Measurements from ENCODE around the gene TGFB1.

TGFB1 gene

DNA sequence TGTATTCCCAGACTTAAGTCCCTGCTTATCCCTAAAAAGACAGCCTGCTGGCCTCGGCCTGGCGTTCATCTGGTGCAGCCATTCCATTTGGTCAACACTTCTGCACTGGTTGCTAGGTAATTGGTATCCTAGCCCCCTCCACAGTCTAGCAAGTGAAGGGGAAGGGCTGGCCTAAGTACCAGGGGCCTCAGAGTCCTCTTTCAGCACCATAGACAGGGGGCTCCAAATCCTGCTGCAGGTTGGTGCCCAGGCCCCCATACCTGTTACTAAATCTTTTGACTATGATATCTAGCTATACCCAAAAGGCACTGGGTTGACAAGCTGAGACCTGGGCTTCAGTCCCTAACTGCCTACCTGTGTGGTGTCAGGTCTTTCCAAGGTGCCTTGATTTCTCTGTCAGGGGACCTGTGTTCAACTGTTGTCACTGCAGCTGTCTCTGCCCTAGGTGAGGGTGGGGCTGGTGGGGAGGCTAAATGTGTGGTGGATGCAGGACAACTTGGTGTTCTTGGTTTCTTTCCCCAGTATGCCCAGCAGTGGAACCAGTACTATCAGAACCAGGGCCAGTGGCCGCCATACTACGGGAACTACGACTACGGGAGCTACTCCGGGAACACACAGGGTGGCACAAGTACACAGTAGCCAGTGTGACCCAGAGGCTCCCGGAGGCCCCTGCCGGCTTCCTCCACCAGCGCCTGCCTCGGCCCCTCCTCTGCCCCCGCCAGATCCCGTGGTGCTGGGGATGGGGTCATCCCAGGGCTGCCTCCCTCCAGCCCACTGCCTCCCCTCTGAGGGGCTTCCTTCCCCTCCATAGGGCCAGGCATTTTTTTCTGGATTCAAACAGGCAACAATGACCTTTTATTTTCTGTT lies 47.6 kb downstream of the TGFB1 start:
- Histone ChIP-seq H3K36me3 (ENCODE audit: control insufficient read depth, insufficient read depth, low read length, severe bottlenecking) (peaks cover 63% of the 10 kb centered on the region), H3K4me3 (ENCODE audit: low read length) (no peak overlapping the region), H3K4me1 (ENCODE audit: control insufficient read depth, insufficient read depth, low read length) (peaks cover 19% of the 10 kb centered on the region), H3K9ac (ENCODE audit: low read length) (peak overlapping the region; percentile 9), H3K27me3 (replicated peaks; ENCODE audit: control insufficient read depth, insufficient read depth, low read length) (no peaks in the 10 kb centered on the region), H3K9me3 (ENCODE audit: control insufficient read depth, low read length) (no peaks in the 10 kb centered on the region)
- DNase-seq (ENCODE audit: low read depth): no peak

DNA sequence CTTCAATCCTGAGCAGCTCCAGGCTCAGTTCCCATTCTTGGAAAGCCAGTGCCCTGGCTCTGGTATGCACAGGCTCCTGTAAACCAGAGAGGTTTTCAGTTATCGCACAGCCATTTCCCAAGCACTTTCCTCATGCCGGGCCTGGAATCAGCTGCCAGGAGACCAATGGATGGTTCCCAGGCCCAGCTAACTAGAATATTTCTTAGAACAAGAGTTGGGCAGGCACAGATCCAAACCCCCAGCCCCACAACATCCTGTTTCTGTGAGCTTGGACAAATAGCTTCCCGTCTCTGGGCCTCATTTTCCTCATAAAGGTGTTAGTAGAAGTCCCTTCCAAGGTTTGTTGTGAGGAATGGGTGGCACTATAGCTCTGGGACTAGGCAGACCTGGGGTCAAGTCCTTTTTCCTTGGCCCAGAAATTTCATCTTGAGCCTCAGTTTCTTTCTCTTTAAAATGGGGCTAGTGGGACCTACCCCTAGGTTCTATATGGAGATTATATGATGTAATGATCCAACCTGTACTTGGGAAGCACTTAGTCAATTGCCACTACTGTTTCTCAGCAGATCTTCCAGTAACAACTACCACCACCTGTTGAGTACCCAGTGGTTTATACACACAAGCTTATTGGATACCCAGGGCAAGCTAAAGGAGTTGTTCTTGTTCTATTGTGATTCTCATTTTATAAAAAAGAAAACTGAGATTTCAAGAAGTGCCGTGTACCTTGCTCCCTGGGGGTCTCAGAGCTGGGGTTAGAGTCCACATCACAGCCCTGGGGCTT lies 48.8 kb downstream of the TGFB1 start:
- peak overlapping the region; percentile 16 for H3K9ac ChIP-seq (ENCODE audit: low read length)
- no peaks in the 10 kb centered on the region for H3K9me3 ChIP-seq (ENCODE audit: control insufficient read depth, low read length)
- no peak overlapping the region for H3K4me3 ChIP-seq (ENCODE audit: low read length)

DNA sequence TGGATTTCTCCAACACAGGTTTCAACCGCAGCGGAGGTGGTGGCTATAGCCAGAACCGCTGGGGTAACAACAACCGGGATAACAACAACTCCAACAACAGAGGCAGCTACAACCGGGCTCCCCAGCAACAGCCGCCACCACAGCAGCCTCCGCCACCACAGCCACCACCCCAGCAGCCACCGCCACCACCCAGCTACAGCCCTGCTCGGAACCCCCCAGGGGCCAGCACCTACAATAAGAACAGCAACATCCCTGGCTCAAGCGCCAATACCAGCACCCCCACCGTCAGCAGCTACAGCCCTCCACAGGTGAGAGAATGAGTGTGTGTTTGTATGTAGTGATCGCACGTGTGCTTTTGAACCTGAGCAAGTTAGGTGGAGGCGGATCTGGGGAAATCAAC lies 49.8 kb downstream of the TGFB1 start:
- DNase-seq (ENCODE audit: low read depth): no peak
- H3K36me3 ChIP-seq (ENCODE audit: control insufficient read depth, insufficient read depth, low read length, severe bottlenecking): peaks cover 77% of the 10 kb centered on the region
- no peaks in the 10 kb centered on the region for H3K27me3 ChIP-seq (replicated peaks; ENCODE audit: control insufficient read depth, insufficient read depth, low read length)
- H3K9ac ChIP-seq (ENCODE audit: low read length): no peak overlapping the region
- H3K4me1 ChIP-seq (ENCODE audit: control insufficient read depth, insufficient read depth, low read length): peaks cover 21% of the 10 kb centered on the region
- H3K4me3 ChIP-seq (ENCODE audit: low read length): no peak overlapping the region
- H3K9me3 ChIP-seq (ENCODE audit: control insufficient read depth, low read length): no peaks in the 10 kb centered on the region

More for the DNA sequence above, 48.8 kb downstream of the TGFB1 start:
- H3K36me3 ChIP-seq (ENCODE audit: control insufficient read depth, insufficient read depth, low read length, severe bottlenecking): peaks cover 76% of the 10 kb centered on the region
- no peak for DNase-seq (ENCODE audit: low read depth)
- no peaks in the 10 kb centered on the region for H3K27me3 ChIP-seq (replicated peaks; ENCODE audit: control insufficient read depth, insufficient read depth, low read length)
- peaks cover 17% of the 10 kb centered on the region for H3K4me1 ChIP-seq (ENCODE audit: control insufficient read depth, insufficient read depth, low read length)

DNA sequence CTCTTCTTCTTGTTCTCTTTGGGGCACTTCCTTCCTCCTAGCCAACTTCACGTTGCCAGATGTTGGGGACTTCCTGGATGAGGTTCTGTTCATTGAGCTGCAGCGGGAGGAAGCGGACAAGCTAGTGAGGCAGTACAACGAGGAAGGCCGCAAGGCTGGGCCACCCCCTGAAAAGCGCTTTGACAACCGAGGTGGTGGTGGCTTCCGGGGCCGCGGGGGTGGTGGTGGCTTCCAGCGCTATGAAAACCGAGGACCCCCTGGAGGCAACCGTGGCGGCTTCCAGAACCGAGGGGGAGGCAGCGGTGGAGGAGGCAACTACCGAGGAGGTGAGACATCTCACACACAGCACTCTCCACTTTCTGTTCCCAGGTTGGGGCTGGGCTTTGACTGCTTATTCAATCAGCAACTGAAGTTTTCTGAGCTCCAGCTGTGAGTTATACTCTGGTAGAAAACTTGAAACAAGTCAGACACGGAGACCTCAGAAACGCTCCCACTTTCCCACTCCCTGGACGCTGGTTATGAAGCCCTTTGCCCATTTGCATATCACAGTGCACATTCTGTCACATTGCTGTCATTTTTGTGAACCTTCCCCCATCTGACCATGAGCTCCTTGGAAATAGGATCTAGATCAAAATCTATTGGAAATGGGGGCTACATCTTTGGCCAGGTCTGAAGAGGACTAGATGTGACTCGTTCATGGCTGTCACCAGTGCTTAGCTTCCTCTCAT lies 50.9 kb downstream of the TGFB1 start:
- DNase-seq (ENCODE audit: low read depth): no peak
- H3K4me1 ChIP-seq (ENCODE audit: control insufficient read depth, insufficient read depth, low read length): peaks cover 25% of the 10 kb centered on the region
- no peak overlapping the region for H3K9ac ChIP-seq (ENCODE audit: low read length)
- peaks cover 86% of the 10 kb centered on the region for H3K36me3 ChIP-seq (ENCODE audit: control insufficient read depth, insufficient read depth, low read length, severe bottlenecking)
- H3K27me3 ChIP-seq (replicated peaks; ENCODE audit: control insufficient read depth, insufficient read depth, low read length): no peaks in the 10 kb centered on the region
- H3K9me3 ChIP-seq (ENCODE audit: control insufficient read depth, low read length): no peaks in the 10 kb centered on the region
- no peak overlapping the region for H3K4me3 ChIP-seq (ENCODE audit: low read length)

DNA sequence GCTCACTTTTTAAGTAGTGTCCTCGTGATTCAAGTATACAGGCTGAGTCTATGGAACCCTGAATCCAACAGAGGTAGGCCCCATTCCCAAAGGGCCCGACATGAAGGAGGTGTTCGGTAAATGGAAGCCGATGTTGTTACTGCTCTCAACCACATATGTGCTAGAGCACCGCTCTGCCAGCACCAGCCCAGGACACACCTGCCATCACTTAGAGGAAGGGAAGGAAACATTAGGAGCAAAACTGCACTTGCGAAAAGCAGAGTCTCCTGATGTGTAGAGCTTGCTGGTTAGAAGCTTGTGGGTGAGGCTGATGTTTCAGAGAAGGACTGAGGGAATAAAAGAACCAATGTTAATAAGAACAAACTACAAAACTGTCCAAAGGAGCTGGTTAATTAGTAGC lies 53.2 kb downstream of the TGFB1 start:
- no peak overlapping the region for H3K4me3 ChIP-seq (ENCODE audit: low read length)
- no peak overlapping the region for H3K9ac ChIP-seq (ENCODE audit: low read length)
- no peaks in the 10 kb centered on the region for H3K27me3 ChIP-seq (replicated peaks; ENCODE audit: control insufficient read depth, insufficient read depth, low read length)
- no peaks in the 10 kb centered on the region for H3K9me3 ChIP-seq (ENCODE audit: control insufficient read depth, low read length)
- H3K4me1 ChIP-seq (ENCODE audit: control insufficient read depth, insufficient read depth, low read length): peaks cover 30% of the 10 kb centered on the region
- no peak for DNase-seq (ENCODE audit: low read depth)
- peaks cover 87% of the 10 kb centered on the region for H3K36me3 ChIP-seq (ENCODE audit: control insufficient read depth, insufficient read depth, low read length, severe bottlenecking)

DNA sequence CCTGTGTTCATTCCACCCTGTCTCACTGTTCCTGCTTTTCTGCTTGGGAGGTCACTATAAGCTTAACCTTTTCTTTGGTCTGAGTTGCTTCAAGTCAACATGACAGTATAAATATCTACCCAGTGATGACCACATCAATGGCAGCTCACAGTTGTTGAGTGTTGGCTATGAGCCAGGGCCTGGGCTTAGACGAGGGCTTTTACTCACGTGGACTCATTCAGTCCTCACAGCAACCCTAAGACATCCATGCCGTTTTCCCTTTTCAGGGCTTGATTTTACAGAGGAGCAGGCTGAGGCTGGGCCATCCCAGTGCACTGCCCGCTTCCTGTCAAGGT lies 54.0 kb downstream of the TGFB1 start:
- no peak overlapping the region for H3K4me3 ChIP-seq (ENCODE audit: low read length)
- DNase-seq (ENCODE audit: low read depth): peak; percentile 60
- peaks cover 87% of the 10 kb centered on the region for H3K36me3 ChIP-seq (ENCODE audit: control insufficient read depth, insufficient read depth, low read length, severe bottlenecking)
- H3K9ac ChIP-seq (ENCODE audit: low read length): peak overlapping the region; percentile 48
- H3K9me3 ChIP-seq (ENCODE audit: control insufficient read depth, low read length): no peaks in the 10 kb centered on the region
- H3K27me3 ChIP-seq (replicated peaks; ENCODE audit: control insufficient read depth, insufficient read depth, low read length): no peaks in the 10 kb centered on the region
- H3K4me1 ChIP-seq (ENCODE audit: control insufficient read depth, insufficient read depth, low read length): peaks cover 30% of the 10 kb centered on the region

DNA sequence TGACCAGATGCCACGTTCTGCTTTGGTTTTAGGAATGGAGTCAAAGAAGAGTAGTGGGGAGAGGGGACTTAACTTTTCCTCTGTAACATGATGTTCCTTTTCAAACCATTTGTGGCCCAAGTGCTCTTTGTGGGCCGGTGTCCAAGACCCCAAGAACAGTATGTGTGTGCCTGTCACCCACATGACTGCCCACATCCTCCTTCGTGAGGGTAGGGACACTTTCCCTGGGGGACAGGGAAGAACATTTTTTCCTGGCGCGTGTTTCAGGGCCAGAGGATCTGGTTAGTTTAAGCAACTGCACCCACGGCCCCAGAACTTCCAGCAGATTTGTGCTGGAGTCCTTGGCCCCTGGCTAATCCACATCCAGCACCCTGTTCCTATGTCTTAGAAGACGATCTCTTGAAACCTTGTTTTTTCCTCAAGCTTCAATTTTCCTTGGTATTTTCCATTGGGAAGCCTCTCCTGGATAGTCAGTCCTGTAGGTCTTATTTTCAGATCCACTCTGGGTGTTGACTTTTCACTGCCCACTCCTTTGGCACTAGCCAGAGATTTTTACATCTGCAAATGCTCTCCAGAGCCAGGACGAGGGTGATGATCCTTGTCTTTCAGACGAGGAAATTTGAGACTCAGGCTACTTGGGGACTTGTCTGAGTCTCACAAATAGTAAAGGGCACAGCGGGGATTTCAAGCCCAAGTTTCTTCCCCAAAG lies 54.5 kb downstream of the TGFB1 start:
- peaks cover 87% of the 10 kb centered on the region for H3K36me3 ChIP-seq (ENCODE audit: control insufficient read depth, insufficient read depth, low read length, severe bottlenecking)
- no peak for DNase-seq (ENCODE audit: low read depth)

DNA sequence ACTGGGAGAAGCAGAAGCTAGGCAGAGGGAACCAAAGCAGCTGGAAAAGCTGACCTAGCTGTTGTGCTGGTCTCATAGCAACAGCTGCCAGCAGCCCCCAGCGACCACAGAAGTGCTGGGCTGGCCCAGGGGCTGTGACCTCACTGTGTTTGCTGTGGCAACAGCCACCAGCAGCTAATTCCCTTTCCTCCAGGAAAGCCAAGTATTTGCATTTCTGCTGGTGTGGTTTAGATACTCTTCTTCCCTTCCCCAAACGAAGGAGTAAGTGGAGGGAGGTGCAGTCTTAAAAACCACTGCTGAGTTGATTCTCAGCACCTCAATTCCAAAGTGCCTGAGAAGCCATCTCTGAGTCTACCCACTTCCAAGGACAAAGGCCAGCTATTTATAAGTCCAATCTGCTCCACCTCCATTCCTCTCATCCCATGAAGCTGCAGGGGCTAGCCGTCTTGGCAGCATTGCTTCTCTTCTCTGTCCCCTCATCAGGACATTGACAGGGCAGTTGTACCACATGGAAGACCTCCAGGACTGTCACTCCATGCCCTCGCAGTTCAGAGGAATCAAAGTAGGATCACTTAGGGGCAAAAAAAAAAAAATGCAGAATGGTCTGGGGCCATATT lies 55.3 kb downstream of the TGFB1 start:
- Histone ChIP-seq H3K9ac (ENCODE audit: low read length) (peak overlapping the region; percentile 48), H3K4me1 (ENCODE audit: control insufficient read depth, insufficient read depth, low read length) (peaks cover 30% of the 10 kb centered on the region), H3K36me3 (ENCODE audit: control insufficient read depth, insufficient read depth, low read length, severe bottlenecking) (peaks cover 87% of the 10 kb centered on the region), H3K9me3 (ENCODE audit: control insufficient read depth, low read length) (no peaks in the 10 kb centered on the region), H3K4me3 (ENCODE audit: low read length) (peak overlapping the region; percentile 27), H3K27me3 (replicated peaks; ENCODE audit: control insufficient read depth, insufficient read depth, low read length) (no peaks in the 10 kb centered on the region)
- DNase-seq (ENCODE audit: low read depth): peak; percentile 65

More for the DNA sequence above, 54.5 kb downstream of the TGFB1 start:
- Histone ChIP-seq H3K9me3 (ENCODE audit: control insufficient read depth, low read length) (no peaks in the 10 kb centered on the region), H3K9ac (ENCODE audit: low read length) (peak overlapping the region; percentile 48), H3K27me3 (replicated peaks; ENCODE audit: control insufficient read depth, insufficient read depth, low read length) (no peaks in the 10 kb centered on the region), H3K4me3 (ENCODE audit: low read length) (peak overlapping the region; percentile 27), H3K4me1 (ENCODE audit: control insufficient read depth, insufficient read depth, low read length) (peaks cover 30% of the 10 kb centered on the region)

DNA sequence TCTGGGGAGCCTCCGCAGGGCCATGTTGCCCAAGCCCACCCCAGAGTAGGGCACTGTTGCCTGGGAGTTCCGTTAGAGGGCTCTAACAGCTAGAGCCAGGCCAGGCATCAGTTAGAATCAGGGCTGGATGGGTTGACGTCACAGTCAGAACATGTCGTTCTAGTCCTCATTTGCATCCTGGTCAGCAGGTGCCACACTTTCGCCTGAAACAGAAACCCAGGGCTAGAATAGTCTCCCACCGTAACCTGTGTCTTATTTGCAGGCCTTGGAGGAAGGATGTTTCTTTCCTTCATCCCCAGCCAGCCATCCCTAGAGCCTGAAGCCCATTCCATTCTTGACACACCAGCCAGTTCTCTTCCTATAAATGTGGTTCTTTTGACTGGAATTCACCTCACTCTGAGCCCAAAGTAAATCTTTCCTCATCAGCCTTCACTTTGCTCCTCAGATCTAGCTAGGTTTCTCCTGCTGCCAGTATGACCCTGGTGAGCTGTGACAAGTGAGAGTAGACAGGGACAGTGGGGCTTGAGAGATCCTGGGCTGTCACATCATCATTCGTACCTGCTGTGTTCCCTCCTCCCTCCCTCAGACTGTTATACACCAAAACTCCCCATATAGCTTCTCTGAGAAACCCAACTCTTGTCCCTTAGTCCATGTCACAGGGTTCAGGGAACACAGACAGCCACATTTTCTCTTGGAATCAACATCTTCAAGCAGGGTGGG lies 55.9 kb downstream of the TGFB1 start:
- Histone ChIP-seq H3K9ac (ENCODE audit: low read length) (peak overlapping the region; percentile 48), H3K36me3 (ENCODE audit: control insufficient read depth, insufficient read depth, low read length, severe bottlenecking) (peaks cover 87% of the 10 kb centered on the region), H3K27me3 (replicated peaks; ENCODE audit: control insufficient read depth, insufficient read depth, low read length) (no peaks in the 10 kb centered on the region), H3K9me3 (ENCODE audit: control insufficient read depth, low read length) (no peaks in the 10 kb centered on the region), H3K4me3 (ENCODE audit: low read length) (no peak overlapping the region), H3K4me1 (ENCODE audit: control insufficient read depth, insufficient read depth, low read length) (peaks cover 30% of the 10 kb centered on the region)
- DNase-seq (ENCODE audit: low read depth): no peak

DNA sequence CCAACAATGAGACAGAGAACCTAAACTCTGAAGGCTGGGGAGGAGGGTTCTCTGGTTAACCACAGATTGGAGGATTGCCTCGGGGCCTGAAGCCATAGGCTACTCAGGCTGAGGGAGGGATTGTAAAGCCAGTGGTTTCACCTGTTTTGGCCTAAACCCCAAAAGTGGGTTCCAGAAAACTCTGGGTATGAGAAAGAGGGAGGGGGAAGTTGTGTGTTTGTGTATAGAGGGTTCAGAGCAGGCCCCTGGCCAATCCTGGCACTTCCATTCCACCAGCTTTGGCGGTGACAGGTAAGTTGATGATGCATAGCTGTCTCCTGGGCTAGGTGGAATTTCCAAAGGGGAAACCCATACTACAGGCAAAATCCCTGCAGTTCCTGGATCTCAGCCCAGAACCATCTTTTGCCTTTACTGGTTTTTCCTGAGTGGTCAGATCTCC lies 57.3 kb downstream of the TGFB1 start:
- peaks cover 89% of the 10 kb centered on the region for H3K36me3 ChIP-seq (ENCODE audit: control insufficient read depth, insufficient read depth, low read length, severe bottlenecking)
- peak overlapping the region; percentile 5 for H3K9ac ChIP-seq (ENCODE audit: low read length)
- H3K9me3 ChIP-seq (ENCODE audit: control insufficient read depth, low read length): no peaks in the 10 kb centered on the region
- H3K4me3 ChIP-seq (ENCODE audit: low read length): no peak overlapping the region
- peaks cover 35% of the 10 kb centered on the region for H3K4me1 ChIP-seq (ENCODE audit: control insufficient read depth, insufficient read depth, low read length)
- H3K27me3 ChIP-seq (replicated peaks; ENCODE audit: control insufficient read depth, insufficient read depth, low read length): no peaks in the 10 kb centered on the region
- DNase-seq (ENCODE audit: low read depth): no peak
